Measurements from ENCODE around the gene SEBOX.
A peak's percentile ranks its signal among the peaks of the same experiment; 100 is the strongest.

SEBOX gene

DNA sequence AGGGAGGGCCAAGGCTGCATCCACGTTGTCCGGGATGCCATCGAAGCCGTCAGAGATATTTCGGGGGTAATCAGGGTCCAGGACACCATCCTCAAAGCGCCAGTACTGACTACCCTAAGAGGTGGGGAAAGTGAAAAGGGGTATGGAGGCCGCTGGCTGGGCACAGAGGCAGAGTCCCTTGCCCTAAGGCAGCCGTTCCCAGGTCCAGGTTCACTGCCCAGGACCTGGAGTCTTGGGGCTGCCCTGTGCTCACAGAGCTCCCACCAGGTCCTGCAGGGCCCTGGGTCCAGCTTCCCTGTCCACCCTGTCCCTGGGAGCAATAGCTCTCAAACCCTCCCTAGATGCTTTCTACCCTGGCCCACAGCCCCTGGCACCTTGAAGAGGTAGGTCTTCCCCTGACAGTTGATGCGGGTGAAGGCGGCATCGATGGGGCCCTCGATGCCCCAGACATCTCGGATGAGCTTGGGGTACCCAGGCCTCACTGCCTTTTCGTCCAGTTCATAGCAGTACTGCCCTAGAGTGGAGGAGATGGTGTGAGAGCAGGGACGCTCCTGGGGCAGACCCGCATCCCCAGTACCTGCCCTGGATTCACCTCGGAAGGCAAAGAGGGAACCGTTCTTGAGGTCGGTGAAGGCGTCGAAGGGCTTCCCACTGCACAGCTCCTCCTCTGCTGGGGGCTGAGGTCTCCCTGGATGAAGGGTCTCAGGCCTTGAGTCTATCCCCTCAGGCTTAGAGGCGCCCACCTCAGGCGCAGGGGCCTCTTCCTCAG lies 4.1 kb upstream of the SEBOX start:
- DNase-seq (ENCODE audit: low read depth in 2 of 2), result no peak

DNA sequence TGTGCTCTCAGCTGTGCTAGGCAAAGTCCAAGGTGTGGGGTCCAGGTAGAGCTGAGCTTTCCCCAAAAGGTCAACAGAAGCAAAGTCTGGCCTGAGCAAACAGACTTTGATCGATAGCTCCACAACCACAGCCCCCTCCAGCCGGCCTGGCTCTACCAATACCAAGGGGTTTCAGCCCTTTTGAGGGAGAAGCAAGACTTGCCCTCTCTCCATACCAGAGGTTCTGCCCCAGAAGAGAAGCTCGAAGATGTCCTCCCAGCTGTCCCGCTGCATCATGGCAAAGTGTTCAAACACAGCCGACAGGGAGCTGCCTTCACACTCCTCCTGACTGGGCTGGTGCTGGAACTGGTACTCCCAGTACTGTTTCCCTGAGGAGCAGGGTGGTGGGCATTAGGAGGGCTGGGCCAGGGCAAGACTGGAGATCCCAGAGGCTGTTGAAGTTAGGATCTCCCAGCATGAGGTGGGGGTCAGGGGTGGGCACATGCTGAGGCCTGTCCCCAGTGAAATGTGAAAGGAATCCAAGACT lies 3.4 kb upstream of the SEBOX start:
- DNase-seq (ENCODE audit: low read depth in 2 of 2), result no peak

DNA sequence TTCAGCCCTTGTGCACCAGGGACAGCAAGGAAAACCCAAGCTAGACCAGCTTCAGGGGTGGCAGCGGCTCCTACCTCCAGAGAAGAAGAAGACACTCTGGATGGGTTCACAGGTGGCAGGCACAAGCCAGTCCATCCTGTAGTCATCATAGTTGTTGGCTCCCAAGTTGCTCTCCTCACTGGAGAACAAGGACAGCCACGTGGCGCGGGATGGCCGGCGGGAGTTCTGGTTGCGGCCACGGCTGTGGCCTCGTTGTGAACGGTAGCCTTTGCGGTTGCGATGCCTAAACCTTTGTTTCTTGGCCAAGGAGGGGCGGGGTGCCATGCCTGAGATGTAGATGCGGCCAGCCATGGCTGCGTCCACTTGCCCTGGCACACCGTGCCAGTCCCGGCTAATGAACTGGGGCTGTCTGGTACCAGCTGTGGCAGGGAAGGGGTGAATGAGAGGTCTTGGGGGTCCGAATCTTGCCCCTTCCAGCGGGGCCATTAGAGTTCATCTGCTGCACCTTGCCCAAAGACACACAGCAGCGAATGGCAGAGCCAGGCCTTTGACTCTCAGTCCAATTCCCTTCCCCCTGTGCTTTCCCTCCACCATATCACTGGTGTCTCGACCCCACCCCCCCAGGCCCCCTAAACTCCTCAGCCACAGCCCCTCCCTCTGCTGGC lies 2.8 kb upstream of the SEBOX start:
- no peak for DNase-seq (ENCODE audit: low read depth in 2 of 2)

DNA sequence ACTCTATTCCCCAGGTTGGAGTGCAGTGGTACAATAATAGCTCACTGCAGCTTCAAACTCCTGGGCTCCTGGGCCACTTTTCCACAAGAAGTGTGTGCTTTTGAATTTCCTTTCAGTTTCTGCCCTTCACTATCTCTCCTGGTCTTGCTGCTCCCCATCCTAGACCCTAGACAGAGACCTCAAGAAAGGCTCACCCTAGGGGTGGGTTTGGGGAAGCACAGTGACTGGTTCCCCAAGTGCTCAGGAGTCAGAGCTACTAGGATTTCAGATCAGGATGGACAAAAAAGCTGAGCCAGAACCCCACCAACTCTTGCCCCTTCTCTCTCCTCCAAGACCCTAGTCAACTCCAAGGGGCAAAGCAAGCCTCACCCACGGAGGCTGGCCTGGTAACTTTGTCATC lies 1.6 kb upstream of the SEBOX start:
- DNase-seq (ENCODE audit: low read depth in 2 of 2), result no peak

DNA sequence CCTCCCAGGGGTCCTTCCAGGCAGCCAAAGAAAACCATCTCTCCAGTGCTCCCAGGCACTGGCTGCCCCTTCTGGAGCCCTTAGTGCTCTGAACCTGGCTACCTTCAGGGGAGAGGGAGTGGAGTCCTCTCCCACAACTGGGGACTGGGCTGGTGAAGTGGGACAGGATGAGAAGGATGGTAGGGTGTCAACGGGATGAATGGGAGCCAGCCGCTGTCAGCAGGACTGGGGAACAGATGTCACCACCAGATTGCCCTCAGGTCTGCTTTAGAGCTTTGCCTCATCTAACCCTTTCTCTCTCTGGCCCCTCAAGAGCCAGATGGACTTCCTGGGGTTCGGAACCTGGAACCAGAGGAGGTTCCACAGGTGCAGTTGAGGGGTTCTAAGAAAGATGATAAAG lies 488 bp upstream of the SEBOX start:
- DNase-seq (ENCODE audit: low read depth in 2 of 2), result no peak

DNA sequence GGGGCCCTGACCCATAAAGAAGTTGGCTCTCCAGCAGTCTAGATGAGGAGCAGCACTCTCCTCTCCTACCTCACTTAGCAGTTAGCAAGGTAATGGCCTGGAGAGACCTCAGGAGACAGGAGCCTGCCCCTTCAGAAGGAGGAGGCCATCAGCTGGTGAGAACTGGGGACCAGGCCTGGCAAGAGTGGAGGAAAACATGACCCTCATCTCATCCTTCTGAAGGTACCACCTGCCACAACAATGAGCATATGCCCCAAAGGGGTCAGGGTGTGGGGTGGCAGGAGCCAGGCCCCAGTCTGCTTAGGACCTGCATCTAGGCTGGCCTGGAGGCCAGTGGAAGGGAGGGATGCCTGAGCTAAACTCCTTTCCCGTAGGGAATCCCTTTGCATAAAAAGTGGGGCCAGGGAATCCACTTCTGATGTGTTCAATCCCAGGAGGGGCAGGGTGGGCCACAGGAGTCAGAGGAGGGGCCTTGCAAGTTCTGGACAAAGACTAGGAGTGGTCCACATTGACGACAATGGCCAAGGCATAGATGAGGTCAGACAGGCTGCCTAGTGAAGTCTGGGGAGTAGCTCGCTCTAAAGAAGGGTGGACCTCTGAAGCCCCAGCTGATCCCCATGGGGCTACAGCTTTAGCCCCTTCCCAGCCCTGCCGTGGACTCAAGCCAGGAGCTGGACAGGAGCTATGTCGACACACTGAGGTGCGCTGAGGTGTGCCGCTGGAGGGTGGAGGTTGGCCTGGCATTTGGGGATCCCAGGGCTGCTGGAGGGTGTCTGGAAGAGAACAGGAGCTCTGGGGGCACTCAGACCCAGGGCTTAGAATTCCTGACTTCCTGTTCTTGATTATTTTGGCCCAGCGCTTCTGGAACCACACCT lies 986 bp downstream of the SEBOX start:
- no peak for DNase-seq (ENCODE audit: low read depth in 2 of 2)

DNA sequence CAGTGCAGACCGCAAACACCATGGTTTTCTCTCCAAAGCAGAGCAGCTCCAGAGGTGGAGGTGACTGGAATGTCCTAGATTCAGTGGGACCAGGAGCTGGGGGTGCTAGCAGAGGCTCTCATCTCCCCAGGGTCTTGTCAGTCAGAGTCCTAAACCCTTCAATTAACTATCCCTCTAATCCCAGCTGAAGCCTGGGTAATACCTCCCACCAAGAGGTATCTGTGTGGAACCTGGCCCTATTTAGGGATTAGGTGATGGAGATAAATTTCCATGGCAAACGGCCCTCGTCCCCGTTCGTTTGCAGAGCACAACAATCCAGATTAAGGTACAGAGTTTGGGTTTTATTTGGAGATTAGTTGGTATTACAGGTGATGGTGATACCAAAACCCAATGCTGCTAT lies 1.8 kb downstream of the SEBOX start:
- DNase-seq (ENCODE audit: low read depth in 2 of 2), result no peak

DNA sequence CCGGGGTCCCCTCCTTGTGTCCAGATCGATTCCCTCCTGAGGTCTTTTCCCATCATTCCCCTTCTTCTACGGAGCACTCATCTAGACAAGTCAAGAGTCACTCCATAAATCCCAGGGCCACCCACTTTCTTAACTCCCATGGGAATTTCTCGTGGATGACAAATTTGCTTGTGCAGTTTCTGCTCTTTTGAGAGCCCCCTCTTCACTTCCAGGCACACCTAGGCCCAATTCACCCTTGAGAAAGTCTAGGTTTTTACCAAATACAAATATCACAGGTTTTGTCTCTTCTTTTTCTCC lies 7.2 kb downstream of the SEBOX start:
- DNase-seq (ENCODE audit: low read depth in 2 of 2), result no peak

DNA sequence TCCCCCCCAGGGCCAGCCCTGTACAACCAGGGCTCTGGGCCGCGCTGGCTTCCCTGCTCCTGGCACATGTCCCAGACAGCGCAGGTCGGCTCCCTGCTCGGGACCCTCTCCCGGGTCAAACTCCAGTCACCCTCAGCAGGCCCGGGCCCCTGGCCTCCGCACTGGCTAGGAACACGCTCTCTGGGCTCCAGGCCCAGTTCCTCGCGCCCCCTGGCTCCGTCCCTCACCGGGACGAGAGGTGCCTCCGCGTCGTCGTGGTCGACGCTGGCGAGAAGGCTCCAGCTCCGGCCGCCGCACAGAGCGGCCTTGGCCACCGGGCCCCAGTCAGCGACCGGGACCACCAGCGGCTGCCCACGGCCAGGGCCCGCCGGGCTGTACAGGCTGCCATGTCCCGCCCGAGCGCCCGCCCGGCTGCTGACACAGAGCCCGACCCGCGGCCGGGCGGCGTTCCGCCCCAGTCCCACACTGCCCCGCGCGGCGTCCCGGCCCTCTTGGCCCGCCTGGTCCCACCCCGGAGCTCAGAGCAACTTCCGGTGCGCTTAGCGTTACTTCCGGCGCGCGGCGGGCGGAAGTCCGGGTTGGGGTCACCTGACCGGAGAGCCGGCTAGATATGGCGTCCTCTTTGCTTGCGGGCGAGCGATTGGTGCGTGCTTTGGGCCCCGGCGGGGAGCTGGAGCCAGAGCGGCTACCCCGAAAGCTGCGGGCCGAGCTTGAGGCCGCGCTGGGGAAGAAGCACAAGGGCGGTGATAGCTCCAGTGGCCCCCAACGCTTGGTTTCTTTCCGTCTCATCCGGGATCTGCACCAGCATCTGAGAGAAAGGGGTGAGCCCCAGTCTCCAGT lies 7.7 kb downstream of the SEBOX start, which contains the start of gene POLDIP2:
Gene POLDIP2 (minus strand): TSS at position 467 of the 840 bp plus-strand sequence. CDS start 79 bp downstream, at position 388.
- DNase-seq (ENCODE audit: low read depth in 2 of 2), result peak; percentile 92 to 94

DNA sequence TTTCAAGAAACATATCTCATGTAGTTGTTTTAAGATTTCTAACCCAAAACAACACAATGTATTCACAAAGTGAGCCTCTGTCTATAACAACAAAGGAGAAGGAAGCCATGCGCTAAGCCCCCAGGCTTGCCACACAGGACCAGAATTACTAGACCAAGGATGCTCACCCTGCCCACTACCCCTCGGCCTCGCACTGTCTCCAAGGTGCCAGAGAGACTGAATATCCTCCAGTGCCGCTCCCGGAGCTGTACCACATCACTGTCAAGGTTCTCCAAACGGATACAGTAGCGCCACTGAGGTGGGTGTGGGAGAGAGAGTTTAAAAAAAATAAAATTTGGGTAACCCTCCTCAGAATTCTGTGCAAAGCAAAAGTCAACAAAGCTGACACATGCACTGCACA lies 14.7 kb downstream of the SEBOX start:
- no peak for DNase-seq (ENCODE audit: low read depth in 2 of 2)

DNA sequence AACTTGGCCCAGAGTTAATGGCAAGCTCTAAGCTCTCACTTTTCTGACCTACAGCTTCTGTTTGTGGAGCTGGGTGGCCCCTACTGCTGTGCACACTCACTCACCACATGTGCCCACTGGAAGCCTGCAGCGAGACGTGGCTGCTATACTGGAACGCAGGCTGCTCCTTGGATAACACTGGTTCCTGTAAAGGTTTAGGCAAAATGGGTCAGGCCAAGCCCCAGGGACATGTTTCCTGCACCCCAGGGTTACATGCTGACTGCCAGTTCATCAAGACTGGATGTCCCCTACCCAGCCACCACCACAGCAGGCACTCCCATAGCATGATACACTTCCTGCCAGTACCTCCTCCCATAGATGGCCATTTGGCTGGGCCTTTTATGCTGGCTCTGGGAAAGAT lies 16.0 kb downstream of the SEBOX start:
- no peak for DNase-seq (ENCODE audit: low read depth in 2 of 2)

DNA sequence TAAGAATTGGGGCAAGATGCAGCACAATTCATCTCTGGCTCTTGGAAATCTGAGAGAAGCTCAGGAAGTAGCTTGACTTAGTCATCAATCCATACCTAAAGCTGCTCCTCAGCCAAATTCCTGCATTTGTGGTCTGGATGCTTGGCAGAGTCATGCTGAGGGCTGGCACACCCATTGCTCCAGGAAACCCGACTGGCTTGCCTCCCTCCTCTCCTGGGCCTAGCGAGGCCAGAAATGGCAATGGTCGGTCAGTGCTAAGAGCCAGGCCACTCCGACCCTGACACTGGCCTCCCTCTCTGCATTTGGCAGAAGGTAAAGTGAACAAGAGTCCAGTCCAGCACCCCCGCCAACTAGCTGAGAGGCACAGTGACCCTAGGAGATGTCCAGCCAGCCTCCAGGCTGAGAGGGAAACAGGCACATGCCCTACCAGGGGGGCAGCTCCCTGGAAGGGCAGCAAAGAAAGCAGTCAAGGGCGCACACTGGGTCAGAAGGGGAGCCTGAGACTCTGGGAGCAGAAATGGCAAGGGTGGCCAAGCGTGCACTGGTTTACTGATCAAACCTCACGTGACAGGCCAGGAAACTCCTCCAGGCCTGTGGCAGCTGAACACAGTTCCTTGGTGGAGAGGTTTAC lies 17.6 kb downstream of the SEBOX start:
- DNase-seq (ENCODE audit: low read depth in 2 of 2), result no peak

DNA sequence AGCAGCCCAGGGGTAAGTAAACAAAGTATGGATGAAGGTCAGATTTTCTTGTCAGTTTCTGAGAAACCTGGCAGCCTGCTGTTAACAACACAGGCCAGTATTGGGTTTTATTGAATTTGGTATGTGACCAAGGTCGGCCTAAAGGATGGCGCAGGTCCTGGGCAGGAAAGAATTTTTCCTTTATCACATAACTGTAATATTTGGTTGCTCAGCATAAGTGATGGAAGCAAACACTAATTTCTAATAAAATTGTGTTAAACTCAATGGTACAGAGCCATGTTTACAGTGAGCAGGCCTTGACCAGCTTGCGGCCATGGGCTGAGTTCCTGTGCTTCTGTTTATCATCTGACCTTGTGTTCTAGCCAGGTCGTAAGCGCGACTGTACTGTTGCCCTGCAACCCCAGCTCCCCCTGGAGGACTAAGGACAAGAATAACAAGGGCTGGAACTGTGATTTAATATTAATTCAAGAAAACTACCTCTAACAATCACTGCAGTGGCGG lies 18.2 kb downstream of the SEBOX start:
- no peak for DNase-seq (ENCODE audit: low read depth in 2 of 2)

DNA sequence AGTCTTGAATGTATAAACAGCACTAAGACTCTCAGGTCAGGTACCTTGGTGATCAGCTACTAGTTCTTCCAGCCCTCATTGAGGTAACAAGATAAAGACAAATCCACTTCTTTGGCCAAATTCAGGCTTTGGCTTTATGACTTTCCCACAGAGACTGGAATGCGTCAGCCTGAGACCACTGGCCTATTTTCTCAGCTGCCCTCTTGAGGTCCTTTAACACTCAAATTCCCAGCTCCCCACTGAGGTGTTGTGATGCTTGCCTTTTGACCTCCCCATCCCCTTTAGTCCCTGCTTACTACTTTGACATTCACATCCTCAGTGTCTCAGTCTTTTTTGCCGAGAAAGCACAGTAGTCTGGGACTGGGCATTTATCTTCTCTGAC lies 18.8 kb downstream of the SEBOX start:
- no peak for DNase-seq (ENCODE audit: low read depth in 2 of 2)

DNA sequence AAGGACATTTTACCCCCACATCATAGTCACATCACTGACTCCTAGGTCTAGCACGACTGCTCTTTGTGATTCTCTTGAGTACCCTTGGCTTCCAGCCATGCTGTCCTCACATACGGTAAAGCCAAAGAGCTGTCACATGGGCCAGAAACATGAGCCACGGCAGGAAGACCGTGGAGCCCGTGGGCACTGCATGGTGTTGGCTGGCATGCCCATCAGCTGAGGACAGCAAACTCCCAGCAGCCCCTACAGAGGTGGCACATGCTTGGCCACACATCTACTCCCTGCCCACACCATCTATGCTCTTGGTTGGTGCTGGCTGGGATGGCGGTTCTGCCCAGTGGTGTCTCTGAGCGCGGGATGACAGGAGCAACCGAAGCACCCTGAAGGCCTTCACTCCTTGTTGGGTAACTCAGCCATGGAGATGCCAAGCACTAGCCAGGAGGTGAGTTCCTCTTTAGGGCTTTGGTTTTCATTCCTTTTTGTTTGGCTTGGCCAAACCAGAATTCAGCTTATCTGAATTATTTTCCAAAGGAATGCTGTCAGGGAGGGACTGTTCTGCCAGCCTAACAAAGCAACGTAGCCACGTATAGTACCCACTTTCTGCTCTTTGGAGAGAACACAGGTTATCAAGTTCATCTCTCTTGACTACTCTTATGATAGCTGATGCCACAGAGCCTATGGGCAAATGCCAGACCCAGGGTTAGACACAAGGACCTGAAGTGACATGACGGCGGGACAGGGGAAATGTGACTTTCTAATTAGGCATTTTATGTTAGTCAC lies 19.4 kb downstream of the SEBOX start:
- no peak for DNase-seq (ENCODE audit: low read depth in 2 of 2)

DNA sequence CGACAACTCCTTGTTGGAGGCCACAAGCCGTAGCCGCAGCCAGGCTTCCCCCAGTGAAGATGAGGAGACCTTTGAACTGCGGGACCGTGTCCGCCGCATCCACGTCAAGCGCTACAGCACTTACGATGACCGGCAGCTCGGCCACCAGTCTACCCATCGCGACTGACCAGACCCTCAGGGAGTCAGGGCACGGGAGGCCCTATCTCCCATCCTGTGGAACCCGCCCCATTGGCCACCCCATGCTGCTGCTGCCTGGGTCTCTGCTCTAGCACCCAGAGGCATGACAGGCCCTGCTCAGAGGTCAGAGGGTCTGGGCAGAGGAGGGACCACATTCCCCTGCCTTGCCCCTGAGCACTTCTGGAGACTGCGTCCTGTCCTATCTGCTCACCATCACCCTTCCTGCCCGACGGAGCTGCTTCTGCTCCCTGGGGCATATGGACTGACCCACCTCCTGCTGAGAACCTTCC lies 20.5 kb downstream of the SEBOX start:
- no peak for DNase-seq (ENCODE audit: low read depth in 2 of 2)

DNA sequence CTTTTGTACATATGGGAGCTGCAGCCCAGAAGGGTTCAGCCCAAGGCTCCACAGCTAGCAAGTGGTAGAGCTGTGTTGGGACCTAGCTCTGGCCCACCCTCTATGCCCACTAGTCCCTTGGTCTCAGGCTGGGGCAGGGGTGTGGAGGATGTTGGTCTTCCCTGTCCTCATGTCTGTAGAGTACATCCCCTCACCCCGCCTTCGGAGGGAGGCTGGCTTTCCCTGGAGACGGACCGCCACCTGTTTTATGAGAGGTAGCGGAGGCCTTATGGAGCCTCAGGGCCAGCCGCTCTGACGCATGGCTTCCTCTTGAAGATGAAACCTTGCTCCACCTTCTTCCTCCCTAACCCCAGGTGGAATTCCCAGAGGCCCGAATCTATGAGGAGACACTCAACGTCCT lies 21.0 kb downstream of the SEBOX start:
- no peak for DNase-seq (ENCODE audit: low read depth in 2 of 2)

DNA sequence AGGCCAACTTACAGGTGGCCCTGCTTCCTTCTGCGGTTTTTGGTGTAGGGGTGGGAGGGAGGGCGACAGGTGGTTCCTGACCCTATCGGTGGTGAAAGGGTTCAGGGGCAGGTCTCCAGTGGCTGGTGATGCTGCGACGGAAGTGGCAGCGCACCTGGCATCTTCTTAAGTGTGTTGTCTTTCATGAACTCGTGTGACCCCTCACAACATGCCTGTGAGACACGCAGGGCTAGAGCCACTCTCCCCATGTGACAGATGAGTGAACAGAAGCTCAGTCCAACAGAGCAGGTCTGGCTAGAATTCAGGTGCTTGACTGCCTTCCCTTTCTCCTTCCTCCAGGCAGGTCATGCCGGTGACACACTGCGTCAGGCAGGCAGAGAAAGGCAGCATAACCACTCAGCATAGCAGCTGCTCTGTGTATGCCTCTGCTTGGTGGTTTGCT lies 21.5 kb downstream of the SEBOX start:
- no peak for DNase-seq (ENCODE audit: low read depth in 2 of 2)

DNA sequence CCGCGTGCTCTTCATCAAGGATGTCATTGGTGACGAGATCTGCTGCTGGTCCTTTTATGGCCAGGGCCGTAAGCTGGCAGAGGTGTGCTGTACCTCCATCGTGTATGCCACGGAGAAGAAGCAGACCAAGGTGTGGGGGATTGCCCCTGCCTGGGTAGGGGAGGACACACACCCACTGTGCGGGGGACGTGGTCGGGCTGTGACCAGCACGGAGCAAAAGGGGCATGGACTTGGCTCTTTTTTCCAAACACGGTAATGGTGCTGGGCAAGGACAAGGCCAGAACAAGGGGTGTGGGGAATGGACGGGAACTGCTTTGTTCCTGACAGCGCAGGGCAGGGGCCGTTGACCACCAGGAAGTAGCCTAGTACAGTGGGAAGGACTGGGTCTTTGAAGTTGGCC lies 22.7 kb downstream of the SEBOX start:
- no peak for DNase-seq (ENCODE audit: low read depth in 2 of 2)

DNA sequence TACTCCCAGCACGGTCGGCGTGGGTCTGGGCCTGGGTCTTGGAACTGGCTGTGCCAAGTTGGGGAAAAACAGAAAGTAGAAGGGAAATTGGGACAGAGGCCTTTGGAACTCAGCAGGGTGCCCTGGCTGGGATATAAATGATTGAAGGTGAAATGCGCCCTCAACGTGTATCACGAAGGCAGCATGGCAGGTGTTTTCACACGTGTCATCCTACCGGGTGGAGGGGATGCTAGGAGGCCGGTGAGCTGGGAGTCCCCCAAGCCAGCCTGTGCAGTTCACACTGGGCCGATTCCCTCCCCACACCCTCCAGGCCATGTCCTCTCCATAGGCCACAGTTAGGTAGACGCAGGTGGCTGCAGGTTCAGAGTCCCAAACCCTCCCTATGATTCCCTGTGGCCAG lies 23.5 kb downstream of the SEBOX start:
- no peak for DNase-seq (ENCODE audit: low read depth in 2 of 2)

Data from stimulated activated CD4-positive, alpha-beta T cell treated with anti-CD3 and anti-CD28 coated beads, Interleukin-4, amount 100 ng/mL, for 48 hours (primary cell).